GM12878 (cell line): Measurements from ENCODE around the gene MOK. TPM values are rescaled to one million over a fixed set of nuclear protein-coding genes. Genes with fewer than 3 reads are reported as not detected.

Source experiments
- ATAC-seq: fragments of 200-7000 bp; cut with Tn5 transposase; 3 replicates; pipeline ENCODE4 v1.9.1; 2020; ENCODE audit warnings: mild to moderate bottlenecking, moderate library complexity
- BruUV-seq: library from RNA; stranded (reverse); fragments of 400-500 nt; replicated peaks from 2 replicates; lab custom pipeline; 2021; lab: Mats Ljungman, UMichigan
- CTCF ChIA-PET: fragments of 300-600 bp; sonication (Branson Sonifier 250); formaldehyde crosslinking; extraction: SDS; loops from one replicate; lab custom pipeline; 2021; ENCODE audit warnings: inconsistent platforms; lab: Yijun Ruan, JAX
- POLR2A ChIA-PET: fragments of 350-600 bp; formaldehyde crosslinking; extraction: SDS; loops from one replicate; lab custom pipeline; 2021; ENCODE audit warnings: inconsistent platforms; lab: Charles Lee
- RAD21 ChIA-PET: fragments of 300-600 bp; sonication (Branson Sonifier 250); formaldehyde crosslinking; loops from one replicate; lab custom pipeline; 2023; ENCODE audit warnings: antibody characterized with exemption; ENCODE audit not compliant: unreplicated experiment; lab: Charles Lee
- SMC1A ChIA-PET: fragments of 300-600 bp; sonication (Branson Sonifier 250); formaldehyde crosslinking; loops from one replicate; lab custom pipeline; 2023; ENCODE audit not compliant: unreplicated experiment, uncharacterized antibody; lab: Charles Lee
- DNase-seq: peaks from one replicate; pipeline ENCODE4 v3.0.0-alpha.2; 2011; ENCODE audit warnings: low read depth, low spot score
- FAIRE-seq: peaks from 3 replicates; lab custom pipeline; 2011; peaks lifted over from hg19 to GRCh38; lab: Jason Lieb, UNC
- H2AFZ ChIP-seq: 2 replicates; pipeline ENCODE4 v1.6.0; 2011; ENCODE audit warnings: low read depth, low read length, control low read depth; ENCODE audit not compliant: control insufficient read depth
- H3K27ac ChIP-seq: 2 replicates; pipeline ENCODE4 v1.5.1; 2011; ENCODE audit warnings: control low read depth; ENCODE audit not compliant: control insufficient read depth, insufficient read depth
- H3K27me3 ChIP-seq, 2 experiments: replicated peaks in 1 of 2; 2 replicates each; pipeline versions ENCODE4 v1.6.0 to v1.6.1; 2011; ENCODE audit warnings: low read length in 1 of 2; ENCODE audit not compliant: control insufficient read depth in 2 of 2, insufficient read depth in 2 of 2
- H3K36me3 ChIP-seq, 2 experiments: 2 replicates each; pipeline ENCODE4 v1.5.1; 2011; ENCODE audit warnings: low read length in 1 of 2; ENCODE audit not compliant: control insufficient read depth in 2 of 2, insufficient read depth in 2 of 2
- H3K4me1 ChIP-seq: 2 replicates; pipeline ENCODE4 v1.6.1; 2011; ENCODE audit warnings: mild to moderate bottlenecking, low read length, moderate library complexity, mixed read lengths; ENCODE audit not compliant: control insufficient read depth, insufficient read depth
- H3K4me2 ChIP-seq: 2 replicates; pipeline ENCODE4 v1.6.0; 2011; ENCODE audit warnings: control low read depth; ENCODE audit not compliant: control insufficient read depth, insufficient read depth
- H3K4me3 ChIP-seq: fragments of 200-600 bp; sonication (generic); 2 replicates; pipeline ENCODE4 v1.5.1; 2016
- H3K79me2 ChIP-seq: 2 replicates; pipeline ENCODE4 v1.6.0; 2011; ENCODE audit warnings: low read length; ENCODE audit not compliant: control insufficient read depth, insufficient read depth
- H3K9ac ChIP-seq: 2 replicates; pipeline ENCODE4 v1.8.0; 2011; ENCODE audit warnings: low read length, control low read depth, mixed read lengths; ENCODE audit not compliant: control insufficient read depth, insufficient read depth
- H3K9me3 ChIP-seq: replicated peaks from 3 replicates; pipeline ENCODE4 v1.5.1; 2011; ENCODE audit warnings: mild to moderate bottlenecking, low read length; ENCODE audit not compliant: control insufficient read depth, insufficient read depth
- H4K20me1 ChIP-seq: 2 replicates; pipeline ENCODE4 v1.6.0; 2011; ENCODE audit not compliant: control insufficient read depth, insufficient read depth
- BCL11A ChIP-seq: IDR thresholded peaks from 2 replicates; pipeline ENCODE4 v1.6.1; 2011; ENCODE audit warnings: low read depth, low read length
- BCLAF1 ChIP-seq: fragments of 450-650 bp; IDR thresholded peaks from 2 replicates; pipeline ENCODE4 v1.6.1; 2017; ENCODE audit warnings: antibody characterized with exemption, mild to moderate bottlenecking, moderate library complexity
- CREB1 ChIP-seq: IDR thresholded peaks from 2 replicates; pipeline ENCODE4 v1.6.1; 2012; ENCODE audit warnings: low read depth, mild to moderate bottlenecking, inconsistent platforms
- CREM ChIP-seq: IDR thresholded peaks from 2 replicates; pipeline ENCODE4 v1.6.1; 2014; ENCODE audit warnings: antibody characterized with exemption, low read depth
- IKZF2 ChIP-seq, 2 experiments: fragments of 450-650 bp; IDR thresholded peaks; 2 replicates each; pipeline ENCODE4 v1.6.1; 2017; ENCODE audit warnings: mild to moderate bottlenecking in 2 of 2, moderate library complexity in 2 of 2
- IRF4 ChIP-seq: IDR thresholded peaks from 2 replicates; pipeline ENCODE4 v1.6.1; 2011; ENCODE audit warnings: low read depth, low read length
- JUNB ChIP-seq: IDR thresholded peaks from 2 replicates; pipeline ENCODE4 v1.6.1; 2016; ENCODE audit warnings: antibody characterized with exemption, mild to moderate bottlenecking
- KLF5 ChIP-seq: fragments of 450-650 bp; IDR thresholded peaks from 2 replicates; pipeline ENCODE4 v1.6.1; 2014; ENCODE audit warnings: mild to moderate bottlenecking; ENCODE audit not compliant: partially characterized antibody
- MYB ChIP-seq: fragments of 150-350 bp; IDR thresholded peaks from 2 replicates; pipeline ENCODE4 v1.6.1; 2014; ENCODE audit warnings: mild to moderate bottlenecking, low read depth, low read length, borderline replicate concordance
- NR2C1 ChIP-seq: fragments of 450-650 bp; IDR thresholded peaks from 2 replicates; pipeline ENCODE4 v1.6.1; 2017; ENCODE audit warnings: antibody characterized with exemption, mild to moderate bottlenecking, moderate library complexity
- RCOR1 ChIP-seq: conservative IDR thresholded peaks from 2 replicates; pipeline ENCODE4 v1.6.1; 2012; ENCODE audit warnings: low read depth, low read length, improper control_type of control experiment
- SMARCA5 ChIP-seq: fragments of 450-650 bp; IDR thresholded peaks from 2 replicates; pipeline ENCODE4 v1.6.1; 2017; ENCODE audit warnings: mild to moderate bottlenecking
- SPI1 ChIP-seq: IDR thresholded peaks from 2 replicates; pipeline ENCODE4 v1.6.1; 2011; ENCODE audit warnings: low read depth, mild to moderate bottlenecking, low read length, moderate library complexity, borderline replicate concordance; ENCODE audit not compliant: insufficient read depth
- SUPT20H ChIP-seq: IDR thresholded peaks from 2 replicates; pipeline ENCODE4 v1.6.1; 2011; ENCODE audit warnings: low read depth, mild to moderate bottlenecking, low read length, moderate library complexity, borderline replicate concordance; ENCODE audit not compliant: control insufficient read depth
- USF2 ChIP-seq: IDR thresholded peaks from 2 replicates; pipeline ENCODE4 v1.6.1; 2011; ENCODE audit warnings: low read depth, low read length, improper control_type of control experiment, borderline replicate concordance
- WGBS: methylation state at CpG from one replicate; pipeline ENCODE4 v1.1.6; 2016; ENCODE audit warnings: low lambda C conversion rate; ENCODE audit not compliant: insufficient replicate concordance, insufficient coverage; ENCODE audit errors: missing lambda C conversion rate; 5-methylcytosine and 5-hydroxymethylcytosine counted together
- in situ Hi-C: fragments of 300-500 bp; cut with MboI; formaldehyde crosslinking; loops from 9 replicates; pipeline ENCODE4 v1.14.3; 2018; ENCODE audit warnings: mixed read lengths
- intact Hi-C: fragments of 100-400 bp; cut with micrococcal nuclease; formaldehyde crosslinking; loops from one replicate; pipeline ENCODE4 v1.14.2; 2022; ENCODE audit not compliant: unreplicated experiment
- polyA plus RNA-seq, 11 experiments: library from polyadenylated mRNA; depleted of rRNA in 4 of 11; unstranded in 6 of 11; stranded (reverse) in 5 of 11; fragments of >200 nt; fragmentation: Nextera tagmentation in 4 of 11; fragmentation: Illumina TruSeq in 1 of 11; extraction: Ambion mirVana in 4 of 11; extraction: Trizol in 1 of 11; gene quantifications; 1 replicate in 1 of 11; 2 replicates in 10 of 11; pipeline versions ENCODE4 v1.2.1 to v1.2.3, GENCODE V29; 2011 to 2016; ENCODE audit warnings: inconsistent platforms in 2 of 11, missing spikeins in 2 of 11, low read depth in 1 of 11
- total RNA-seq, 4 experiments: library from RNA; depleted of rRNA in 3 of 4; stranded (reverse); fragments of >200 nt in 3 of 4; fragmentation: Illumina TruSeq in 1 of 4; extraction: Trizol in 1 of 4; gene quantifications; 2 replicates each; pipeline versions ENCODE4 v1.2.1 to v1.2.3, GENCODE V29; 2013 to 2021
- TF ChIP-seq, protein P1 (sequence below): fragments of 450-650 bp; IDR thresholded peaks from 2 replicates; pipeline ENCODE4 v1.6.1; 2016; ENCODE audit warnings: mild to moderate bottlenecking
- TF ChIP-seq, protein P2 (sequence below): fragments of 450-650 bp; IDR thresholded peaks from 2 replicates; pipeline ENCODE4 v1.6.1; 2017; ENCODE audit warnings: low read depth, mild to moderate bottlenecking, moderate library complexity

The MOK gene
- total and polyA plus RNA-seq, 10 of the 15 experiments (the other 5 are each of a cell fraction or from before 2014, with no cell fraction given): 0.10 to 3.0 (median 1.4) TPM

DNA sequence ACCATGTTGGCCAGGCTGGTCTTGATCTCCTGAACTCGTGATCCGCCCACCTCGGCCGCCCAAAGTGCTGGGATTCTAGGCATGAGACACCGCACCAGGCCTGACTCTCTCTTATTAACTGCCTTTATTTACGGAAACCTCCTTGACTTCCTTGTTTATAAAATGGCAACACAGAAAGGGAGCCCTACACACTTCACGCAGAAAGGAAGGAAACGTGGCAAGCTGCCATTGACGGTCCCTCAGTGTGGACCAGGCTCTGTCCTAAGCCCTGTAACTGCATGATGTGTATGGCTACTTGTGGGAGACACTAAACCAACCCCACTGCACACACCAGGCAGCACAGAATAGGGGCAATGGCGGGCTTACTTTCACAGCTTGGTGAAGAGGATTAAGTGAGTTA lies 46.1 kb upstream of the MOK start:
- H3K27ac ChIP-seq: no peak overlapping the region
- ChIA-PET CTCF (interaction anchor here (1.2 kb wide), 1 partner anchor 14 kb away, joined by 3 read pairs; no protein-coding TSS in a partner anchor), SMC1A (no interaction called here), POLR2A (interaction anchor here (0.6 kb wide), 1 partner anchor 124 kb away, joined by 3 read pairs; no protein-coding TSS in a partner anchor), RAD21 (no interaction called here)
- H4K20me1 ChIP-seq: no peaks in the 10 kb centered on the region
- FAIRE-seq (no peak), DNase-seq (no peak), ATAC-seq (no peak)
- no peak overlapping the region for H3K4me3 ChIP-seq
- in situ Hi-C loops: no loop called here
- BruUV-seq: no TSS peak
- peaks cover 6 to 8% of the 10 kb centered on the region in 2 experiments for H3K36me3 ChIP-seq
- H2AFZ ChIP-seq: no peak overlapping the region
- H3K27me3 ChIP-seq: no peaks in the 10 kb centered on the region
- H3K79me2 ChIP-seq: no peaks in the 10 kb centered on the region
- H3K9ac ChIP-seq: no peak overlapping the region
- 98% methylated on average over 10 of the region's 10 CpGs for WGBS
- intact Hi-C loops: no loop called here
- H3K9me3 ChIP-seq: no peaks in the 10 kb centered on the region
- H3K4me1 ChIP-seq: no peaks in the 10 kb centered on the region; the same call in 1 of the 2 replicates
- H3K4me2 ChIP-seq: no peak overlapping the region
- TF ChIP-seq, protein P1, sequence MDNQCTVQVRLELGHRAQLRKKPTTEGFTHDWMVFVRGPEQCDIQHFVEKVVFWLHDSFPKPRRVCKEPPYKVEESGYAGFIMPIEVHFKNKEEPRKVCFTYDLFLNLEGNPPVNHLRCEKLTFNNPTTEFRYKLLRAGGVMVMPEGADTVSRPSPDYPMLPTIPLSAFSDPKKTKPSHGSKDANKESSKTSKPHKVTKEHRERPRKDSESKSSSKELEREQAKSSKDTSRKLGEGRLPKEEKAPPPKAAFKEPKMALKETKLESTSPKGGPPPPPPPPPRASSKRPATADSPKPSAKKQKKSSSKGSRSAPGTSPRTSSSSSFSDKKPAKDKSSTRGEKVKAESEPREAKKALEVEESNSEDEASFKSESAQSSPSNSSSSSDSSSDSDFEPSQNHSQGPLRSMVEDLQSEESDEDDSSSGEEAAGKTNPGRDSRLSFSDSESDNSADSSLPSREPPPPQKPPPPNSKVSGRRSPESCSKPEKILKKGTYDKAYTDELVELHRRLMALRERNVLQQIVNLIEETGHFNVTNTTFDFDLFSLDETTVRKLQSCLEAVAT: no peak
- TF ChIP-seq KLF5 (no peak), IRF4 (no peak), JUNB (no peak), CREM (no peak), BCL11A (no peak), IKZF2 (IDR thresholded peaks at IDR 0.05) (no peak), SMARCA5 (no peak), SUPT20H (no peak), RCOR1 (no peak), SPI1 (no peak), MYB (no peak), BCLAF1 (no peak), USF2 (no peak), NR2C1 (no peak), CREB1 (no peak)
- TF ChIP-seq, protein P2, sequence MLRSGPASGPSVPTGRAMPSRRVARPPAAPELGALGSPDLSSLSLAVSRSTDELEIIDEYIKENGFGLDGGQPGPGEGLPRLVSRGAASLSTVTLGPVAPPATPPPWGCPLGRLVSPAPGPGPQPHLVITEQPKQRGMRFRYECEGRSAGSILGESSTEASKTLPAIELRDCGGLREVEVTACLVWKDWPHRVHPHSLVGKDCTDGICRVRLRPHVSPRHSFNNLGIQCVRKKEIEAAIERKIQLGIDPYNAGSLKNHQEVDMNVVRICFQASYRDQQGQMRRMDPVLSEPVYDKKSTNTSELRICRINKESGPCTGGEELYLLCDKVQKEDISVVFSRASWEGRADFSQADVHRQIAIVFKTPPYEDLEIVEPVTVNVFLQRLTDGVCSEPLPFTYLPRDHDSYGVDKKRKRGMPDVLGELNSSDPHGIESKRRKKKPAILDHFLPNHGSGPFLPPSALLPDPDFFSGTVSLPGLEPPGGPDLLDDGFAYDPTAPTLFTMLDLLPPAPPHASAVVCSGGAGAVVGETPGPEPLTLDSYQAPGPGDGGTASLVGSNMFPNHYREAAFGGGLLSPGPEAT: no peak
